Measurements from ENCODE around the gene MBNL2.

GRCh38 chr13:97287047-97287383, 64.9 kb downstream of the MBNL2 start:
- no peak for TF ChIP-seq EZH2phosphoT487 (IDR thresholded peaks at IDR 0.05; ENCODE audit: insufficient read depth, low read depth)
- no peak for TF ChIP-seq EZH2 (IDR thresholded peaks at IDR 0.05; ENCODE audit: insufficient read depth, poor library complexity, severe bottlenecking)
